Upper lobe of left lung (tissue), 6 donors: ENCODE data around the gene HMGXB4. TPM values are rescaled to one million over a fixed set of nuclear protein-coding genes. Genes with fewer than 3 reads are reported as not detected.
A peak's percentile ranks its signal among the peaks of the same experiment; 100 is the strongest.

Experiments
- ATAC-seq, 2 donors: fragments of 200-7000 bp; cut with Tn5 transposase; one replicate each; pipeline ENCODE4 v1.9.1; 2022; ENCODE audit warnings: mild to moderate bottlenecking in 2 of 2, moderate library complexity in 2 of 2; ENCODE audit not compliant: low FRiP score in 2 of 2
- DNase-seq, 2 donors: peaks; one replicate each; pipeline ENCODE4 v3.0.0-alpha.2; 2019 to 2020
- H3K27ac ChIP-seq, 4 donors: fragments of 200-600 bp; sonication (generic); one replicate each; pipeline ENCODE4 v1.5.1; 2016 to 2019
- H3K27me3 ChIP-seq, 4 donors: fragments of 200-600 bp; sonication (generic); one replicate each; pipeline ENCODE4 v1.5.1; 2017 to 2019
- H3K36me3 ChIP-seq, 4 donors: fragments of 200-600 bp; sonication (generic); one replicate each; pipeline ENCODE4 v1.5.1; 2016 to 2019
- H3K4me1 ChIP-seq, 4 donors: fragments of 200-600 bp; sonication (generic); one replicate each; pipeline ENCODE4 v1.5.1; 2018 to 2019
- H3K4me3 ChIP-seq, 4 donors: fragments of 200-600 bp; sonication (generic); one replicate each; pipeline ENCODE4 v1.5.1; 2017 to 2019; ENCODE audit warnings: mild to moderate bottlenecking in 2 of 4, moderate library complexity in 1 of 4
- H3K9me3 ChIP-seq, 4 donors: fragments of 200-600 bp; sonication (generic); one replicate each; pipeline ENCODE4 v1.5.1; 2018 to 2019
- EP300 ChIP-seq, 4 donors: sonication (generic); formaldehyde crosslinking; IDR thresholded peaks; one replicate each; pipeline ENCODE4 v1.5.1; 2017; ENCODE audit warnings: antibody characterized with exemption in 4 of 4, control low read depth in 2 of 4
- POLR2A ChIP-seq, 4 donors: fragments of 450-650 bp; IDR thresholded peaks; one replicate each; pipeline ENCODE4 v1.5.1; 2016 to 2017; ENCODE audit warnings: antibody characterized with exemption in 4 of 4, mild to moderate bottlenecking in 2 of 4
- POLR2AphosphoS5 ChIP-seq, 2 donors: sonication (generic); formaldehyde crosslinking; IDR thresholded peaks; one replicate each; pipeline ENCODE4 v1.5.1; 2017; ENCODE audit warnings: antibody characterized with exemption in 2 of 2
- WGBS, 2 donors: methylation state at CpG; one replicate each; pipeline ENCODE4 v1.1.5; 2017 to 2018; 5-methylcytosine and 5-hydroxymethylcytosine counted together
- total RNA-seq, 6 donors: library from RNA; depleted of rRNA in 4 of 6; stranded (reverse); fragments of >200 nt in 4 of 6; gene quantifications; one replicate each; pipeline versions ENCODE4 v1.1.0 to v1.2.1, GENCODE V29; 2016 to 2021
- TF ChIP-seq, protein P1 (sequence below), 6 experiments: fragments of 450-650 bp in 4 of 6; fragments of 200-600 bp in 2 of 6; sonication (generic) in 2 of 6; IDR thresholded peaks; one replicate each; pipeline ENCODE4 v1.5.1; 2016 to 2019; ENCODE audit warnings: antibody characterized with exemption in 6 of 6
- donor health status: DM: no; HTN: no; CAD: no; lungs with moderate emphysema.
- donor health status: DM: no; HTN: yes; CAD: no; lungs with severe emphysema.

HMGXB4 gene
- total RNA-seq, 6 donors from 2014 or later = 15.7 to 20.9 (median 17.2) TPM

DNA sequence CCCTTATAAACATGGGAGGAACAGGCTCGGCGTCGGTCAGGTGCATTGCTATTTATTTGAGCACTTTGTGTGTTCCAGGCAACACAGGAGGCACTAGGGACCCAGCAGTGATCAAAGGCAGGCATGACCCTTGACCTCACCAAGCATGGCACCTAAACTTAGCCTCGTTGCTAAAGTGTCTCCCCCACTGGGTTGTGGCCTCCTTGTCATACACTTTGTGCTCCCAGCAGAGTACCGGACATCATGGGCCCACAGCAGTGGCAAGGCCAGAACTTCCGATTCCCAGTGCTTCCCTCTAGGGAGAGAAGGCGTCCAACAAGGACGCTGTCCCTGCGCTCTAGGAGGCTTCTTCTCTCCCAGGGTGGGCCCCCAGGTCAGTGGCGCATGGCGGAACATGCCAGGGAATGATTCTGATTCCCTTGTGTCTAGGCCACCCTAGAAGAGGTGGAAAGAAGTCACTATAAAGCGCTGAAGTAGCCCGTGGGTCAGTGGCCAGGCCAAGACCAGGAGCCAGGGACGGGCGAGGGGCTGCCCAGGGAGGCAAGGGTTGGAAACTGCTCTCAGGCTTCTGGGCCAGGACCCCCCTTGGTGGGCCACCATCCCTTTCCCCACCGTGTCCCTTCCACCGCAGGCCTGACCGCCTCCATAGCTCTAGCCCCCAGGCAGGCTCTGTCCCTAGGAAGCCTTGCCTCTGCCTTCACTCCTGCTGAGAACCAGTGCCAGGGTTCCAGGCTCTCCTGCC is 62.1 kb downstream of the HMGXB4 start:
- H3K4me3 ChIP-seq = no peak overlapping the region
- 93 to 94% methylated on average over 10 to 18 of the region's 18 CpGs for WGBS, 2 donors
- no peaks in the 10 kb centered on the region for H3K27me3 ChIP-seq
- TF ChIP-seq, protein P1, sequence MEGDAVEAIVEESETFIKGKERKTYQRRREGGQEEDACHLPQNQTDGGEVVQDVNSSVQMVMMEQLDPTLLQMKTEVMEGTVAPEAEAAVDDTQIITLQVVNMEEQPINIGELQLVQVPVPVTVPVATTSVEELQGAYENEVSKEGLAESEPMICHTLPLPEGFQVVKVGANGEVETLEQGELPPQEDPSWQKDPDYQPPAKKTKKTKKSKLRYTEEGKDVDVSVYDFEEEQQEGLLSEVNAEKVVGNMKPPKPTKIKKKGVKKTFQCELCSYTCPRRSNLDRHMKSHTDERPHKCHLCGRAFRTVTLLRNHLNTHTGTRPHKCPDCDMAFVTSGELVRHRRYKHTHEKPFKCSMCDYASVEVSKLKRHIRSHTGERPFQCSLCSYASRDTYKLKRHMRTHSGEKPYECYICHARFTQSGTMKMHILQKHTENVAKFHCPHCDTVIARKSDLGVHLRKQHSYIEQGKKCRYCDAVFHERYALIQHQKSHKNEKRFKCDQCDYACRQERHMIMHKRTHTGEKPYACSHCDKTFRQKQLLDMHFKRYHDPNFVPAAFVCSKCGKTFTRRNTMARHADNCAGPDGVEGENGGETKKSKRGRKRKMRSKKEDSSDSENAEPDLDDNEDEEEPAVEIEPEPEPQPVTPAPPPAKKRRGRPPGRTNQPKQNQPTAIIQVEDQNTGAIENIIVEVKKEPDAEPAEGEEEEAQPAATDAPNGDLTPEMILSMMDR (IDR thresholded peaks at IDR 0.05) = no peak
- TF ChIP-seq POLR2AphosphoS5 (IDR thresholded peaks at IDR 0.05) = no peak
- TF ChIP-seq EP300 (IDR thresholded peaks at IDR 0.05) = no peak
- peaks cover 3 to 17% (median 11%) of the 10 kb centered on the region in 4 donors for H3K4me1 ChIP-seq
- no peaks in the 10 kb centered on the region for H3K9me3 ChIP-seq
- peaks cover 35 to 81% (median 66%) of the 10 kb centered on the region in 4 donors for H3K36me3 ChIP-seq
- DNase-seq (no peak), ATAC-seq (no peak)
- H3K27ac ChIP-seq = no peak overlapping the region

DNA sequence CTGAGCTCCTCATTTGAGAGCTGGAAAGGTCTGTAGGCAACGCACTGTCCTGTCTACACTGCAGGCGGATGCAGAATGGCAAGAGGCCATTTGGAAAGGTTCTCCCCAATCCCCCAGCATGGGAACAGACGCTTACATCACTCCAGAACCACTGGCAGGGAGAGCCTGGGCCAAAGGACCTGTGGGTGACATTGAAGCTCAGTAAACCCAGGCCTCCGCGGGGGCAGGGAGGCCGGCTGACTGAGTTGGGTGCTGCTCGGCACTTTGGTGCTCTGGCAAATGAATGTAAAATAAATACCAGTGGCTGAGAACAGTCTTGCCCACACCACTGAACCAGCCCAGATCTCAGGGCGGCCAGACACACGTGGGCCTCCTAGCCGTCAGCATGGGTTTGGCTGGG is 64.8 kb downstream of the HMGXB4 start:
- Histone ChIP-seq H3K9me3 (no peaks in the 10 kb centered on the region), H3K4me3 (no peak overlapping the region), H3K27me3 (no peaks in the 10 kb centered on the region), H3K4me1 (no peaks in the 10 kb centered on the region), H3K36me3 (peaks cover 52 to 99% (median 89%) of the 10 kb centered on the region in 4 donors), H3K27ac (no peak overlapping the region)
- 99 to 100% methylated on average over 2 to 10 of the region's 10 CpGs for WGBS, 2 donors
- ATAC-seq (no peak), DNase-seq (peak in 1 of 2 donors; percentile 29)
- TF ChIP-seq, protein P1 (IDR thresholded peaks at IDR 0.05) = no peak

DNA sequence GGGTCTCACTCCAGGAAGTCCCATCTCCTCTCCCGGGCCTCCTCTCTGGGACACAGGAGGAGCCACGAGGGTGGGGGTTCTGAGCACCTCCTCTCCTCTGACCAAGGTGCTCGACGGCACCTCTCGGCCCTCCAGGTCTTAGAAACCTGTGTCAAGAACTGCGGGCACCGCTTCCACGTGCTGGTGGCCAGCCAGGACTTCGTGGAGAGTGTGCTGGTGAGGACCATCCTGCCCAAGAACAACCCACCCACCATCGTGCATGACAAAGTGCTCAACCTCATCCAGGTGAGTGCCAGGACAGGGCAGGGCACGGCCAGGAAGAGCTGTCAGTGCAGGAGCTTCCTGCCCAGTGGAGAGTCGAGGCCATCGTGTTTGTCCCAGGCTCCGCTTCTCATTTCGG is 65.6 kb downstream of the HMGXB4 start:
- DNase-seq (peak in 1 of 2 donors; percentile 49), ATAC-seq (no peak)
- H3K4me3 ChIP-seq = no peak overlapping the region
- no peak for TF ChIP-seq POLR2AphosphoS5 (IDR thresholded peaks at IDR 0.05)
- no peak for TF ChIP-seq POLR2A (IDR thresholded peaks at IDR 0.05)
- TF ChIP-seq, protein P1 (IDR thresholded peaks at IDR 0.05) = no peak
- TF ChIP-seq EP300 (IDR thresholded peaks at IDR 0.05) = no peak
- peaks cover 58 to 99% (median 90%) of the 10 kb centered on the region in 4 donors for H3K36me3 ChIP-seq
- H3K27me3 ChIP-seq = no peaks in the 10 kb centered on the region
- WGBS, 2 donors = 88 to 95% methylated on average over 10 to 15 of the region's 15 CpGs
- H3K9me3 ChIP-seq = no peaks in the 10 kb centered on the region
- peaks cover 0 to 4% (median under 1%) of the 10 kb centered on the region in 4 donors for H3K4me1 ChIP-seq
- no peak overlapping the region for H3K27ac ChIP-seq

DNA sequence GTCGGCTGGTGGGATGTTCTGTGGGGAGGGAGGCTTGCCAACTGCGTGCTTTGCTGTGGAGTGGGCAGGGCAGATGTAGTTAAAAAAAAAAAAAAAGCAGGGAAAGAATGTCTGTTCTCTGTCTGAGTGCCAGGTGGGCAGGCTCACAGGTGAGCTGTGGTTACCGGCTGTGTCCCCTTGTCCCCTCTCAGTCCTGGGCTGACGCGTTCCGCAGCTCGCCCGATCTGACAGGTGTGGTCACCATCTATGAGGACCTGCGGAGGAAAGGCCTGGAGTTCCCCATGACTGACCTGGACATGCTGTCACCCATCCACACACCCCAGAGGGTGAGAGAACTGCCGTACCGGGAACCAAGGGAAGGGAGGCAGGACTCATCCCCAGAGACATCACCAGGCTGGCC is 66.0 kb downstream of the HMGXB4 start:
- WGBS, 2 donors = 92 to 97% methylated on average over 9 to 11 of the region's 11 CpGs
- DNase-seq (peak in 1 of 2 donors; percentile 27), ATAC-seq (no peak)
- Histone ChIP-seq H3K4me3 (no peak overlapping the region), H3K4me1 (peaks cover 0 to 7% (median 2%) of the 10 kb centered on the region in 4 donors), H3K27ac (no peak overlapping the region), H3K36me3 (peaks cover 60 to 99% (median 90%) of the 10 kb centered on the region in 4 donors), H3K27me3 (no peaks in the 10 kb centered on the region), H3K9me3 (no peaks in the 10 kb centered on the region)
- no peak for TF ChIP-seq POLR2A (IDR thresholded peaks at IDR 0.05)
- TF ChIP-seq, protein P1 (IDR thresholded peaks at IDR 0.05) = no peak
- no peak for TF ChIP-seq EP300 (IDR thresholded peaks at IDR 0.05)
- no peak for TF ChIP-seq POLR2AphosphoS5 (IDR thresholded peaks at IDR 0.05)

DNA sequence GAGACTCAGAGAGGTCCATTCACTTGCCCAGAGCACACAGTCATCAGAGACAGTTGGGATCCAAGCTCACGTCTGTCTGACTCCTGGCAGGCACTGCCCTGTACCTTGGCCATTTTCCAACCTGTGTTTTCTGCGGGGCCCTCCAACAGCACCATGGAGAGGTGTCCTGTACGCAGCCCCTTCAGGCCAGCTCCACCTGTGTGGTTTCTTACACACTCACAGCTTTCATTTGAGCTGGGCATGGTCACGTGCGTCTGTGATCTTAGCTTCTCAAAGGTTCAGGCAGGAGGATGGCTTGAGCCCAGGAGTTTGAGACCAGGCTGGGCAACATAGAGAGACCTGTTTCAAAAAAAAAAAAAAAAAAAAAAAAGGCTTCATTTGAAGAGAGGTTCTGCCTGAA is 66.8 kb downstream of the HMGXB4 start:
- Histone ChIP-seq H3K4me3 (no peak overlapping the region), H3K36me3 (peaks cover 56 to 99% (median 91%) of the 10 kb centered on the region in 4 donors), H3K27me3 (no peaks in the 10 kb centered on the region), H3K9me3 (no peaks in the 10 kb centered on the region), H3K4me1 (peaks cover 0 to 7% (median 6%) of the 10 kb centered on the region in 4 donors), H3K27ac (no peak overlapping the region)
- ATAC-seq = no peak
- 91 to 97% methylated on average over 4 to 5 of the region's 5 CpGs for WGBS, 2 donors
- DNase-seq = no peak
- no peak for TF ChIP-seq POLR2A (IDR thresholded peaks at IDR 0.05)
- TF ChIP-seq EP300 (IDR thresholded peaks at IDR 0.05) = no peak
